PC-9 (cell line): Measurements from ENCODE around the gene TBC1D9B.

ENCODE experiments used
- CTCF ChIP-seq: fragments of 200-600 bp; sonication (generic); conservative IDR thresholded peaks from 2 replicates; pipeline ENCODE4 v1.6.1; 2017; ENCODE audit warnings: mixed run types, antibody characterized with exemption, mild to moderate bottlenecking, moderate library complexity
- EZH2 ChIP-seq: fragments of 200-600 bp; sonication (generic); IDR thresholded peaks from 2 replicates; pipeline ENCODE4 v1.8.0; 2017; ENCODE audit warnings: antibody characterized with exemption, low read depth

- TF ChIP-seq CTCF (no peak), EZH2 (no peak)
Measured at GRCh38 chr5:179890751-179891682, 16.7 kb downstream of the TBC1D9B start.
